ENCODE data around the gene CDKN2D.

- TF ChIP-seq CTCF (IDR thresholded peaks at IDR 0.05): no peak
- TF ChIP-seq POLR2A (IDR thresholded peaks at IDR 0.05): no peak
- no peak for TF ChIP-seq EP300 (IDR thresholded peaks at IDR 0.05)
Measured at GRCh38 chr19:10520652-10521318, 48.0 kb downstream of the CDKN2D start.

All from tibial nerve (tissue), 4 donors.